Measurements from ENCODE around the gene UCK2. TPM values are rescaled to one million over a fixed set of nuclear protein-coding genes. Genes with fewer than 3 reads are reported as not detected.

UCK2 gene
- total and polyA plus RNA-seq, 10 of the 15 experiments (the other 5 are each of a cell fraction or from before 2014, with no cell fraction given), result 55.3 to 106 (median 84.9) TPM

DNA sequence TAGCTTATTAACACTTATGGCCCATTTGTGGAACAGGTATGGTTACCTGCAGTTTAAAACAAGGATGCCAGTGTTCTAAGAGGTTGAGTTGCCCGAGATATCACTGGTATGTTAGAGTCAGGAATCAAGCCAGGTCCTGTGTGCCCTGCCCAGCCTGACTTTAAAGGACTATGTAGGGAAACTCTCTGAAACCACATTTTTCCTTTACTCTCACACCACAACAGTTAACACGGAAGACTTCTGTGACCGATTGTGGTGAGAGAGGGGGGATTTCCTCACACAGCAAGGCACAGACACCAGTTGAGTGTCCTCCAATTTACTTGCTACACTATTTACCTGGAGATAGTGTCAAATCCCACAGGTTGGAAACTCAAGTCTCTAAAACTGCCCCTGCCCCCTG is 47.8 kb downstream of the UCK2 start (continued):
- TF ChIP-seq MYB (IDR thresholded peaks at IDR 0.05; ENCODE audit: borderline replicate concordance, low read depth, low read length) (no peak), IRF4 (IDR thresholded peaks at IDR 0.05; ENCODE audit: low read depth, low read length) (peak; percentile 44; the same call in 1 of the 2 replicates), SP1 (IDR thresholded peaks at IDR 0.05; ENCODE audit: low read depth, low read length) (no peak), RAD21 (IDR thresholded peaks at IDR 0.05; ENCODE audit: insufficient read depth, low read depth, low read length) (no peak), PML (IDR thresholded peaks at IDR 0.05; ENCODE audit: low read length) (no peak), ZBED1 (IDR thresholded peaks at IDR 0.05; ENCODE audit: borderline replicate concordance) (no peak), JUND (IDR thresholded peaks at IDR 0.05; ENCODE audit: low read depth, low read length) (no peak), DPF2 (IDR thresholded peaks at IDR 0.05) (0 out of 2 replicates have a peak, but pooled peaks have one; percentile 29), BHLHE40 (IDR thresholded peaks at IDR 0.05; ENCODE audit: borderline replicate concordance in 1 of 2, low read depth in 2 of 2, low read length in 1 of 2) (no peak; a peak in 1 of 4 replicates), TARDBP (IDR thresholded peaks at IDR 0.05; ENCODE audit: borderline replicate concordance) (no peak), SPI1 (IDR thresholded peaks at IDR 0.05; ENCODE audit: borderline replicate concordance, insufficient read depth, low read depth, low read length) (no peak), ZNF24 (IDR thresholded peaks at IDR 0.05) (no peak), WRNIP1 (IDR thresholded peaks at IDR 0.05; ENCODE audit: borderline replicate concordance, low read depth, low read length) (no peak), SIX5 (IDR thresholded peaks at IDR 0.05; ENCODE audit: low read depth, low read length, severe bottlenecking) (no peak), GATAD2B (conservative IDR thresholded peaks at IDR 0.05; ENCODE audit: low read depth) (0 out of 2 replicates have a peak, but pooled peaks have one; percentile 46), HDAC2 (IDR thresholded peaks at IDR 0.05) (no peak), NFIC (IDR thresholded peaks at IDR 0.05; ENCODE audit: low read depth, low read length) (peak; percentile 76), FOXM1 (IDR thresholded peaks at IDR 0.05; ENCODE audit: low read depth, low read length) (no peak), NBN (IDR thresholded peaks at IDR 0.05) (no peak)
- TF ChIP-seq, protein P1, sequence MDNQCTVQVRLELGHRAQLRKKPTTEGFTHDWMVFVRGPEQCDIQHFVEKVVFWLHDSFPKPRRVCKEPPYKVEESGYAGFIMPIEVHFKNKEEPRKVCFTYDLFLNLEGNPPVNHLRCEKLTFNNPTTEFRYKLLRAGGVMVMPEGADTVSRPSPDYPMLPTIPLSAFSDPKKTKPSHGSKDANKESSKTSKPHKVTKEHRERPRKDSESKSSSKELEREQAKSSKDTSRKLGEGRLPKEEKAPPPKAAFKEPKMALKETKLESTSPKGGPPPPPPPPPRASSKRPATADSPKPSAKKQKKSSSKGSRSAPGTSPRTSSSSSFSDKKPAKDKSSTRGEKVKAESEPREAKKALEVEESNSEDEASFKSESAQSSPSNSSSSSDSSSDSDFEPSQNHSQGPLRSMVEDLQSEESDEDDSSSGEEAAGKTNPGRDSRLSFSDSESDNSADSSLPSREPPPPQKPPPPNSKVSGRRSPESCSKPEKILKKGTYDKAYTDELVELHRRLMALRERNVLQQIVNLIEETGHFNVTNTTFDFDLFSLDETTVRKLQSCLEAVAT (IDR thresholded peaks at IDR 0.05), result 0 out of 2 replicates have a peak, but pooled peaks have one; percentile 45
- TF ChIP-seq, protein P2, sequence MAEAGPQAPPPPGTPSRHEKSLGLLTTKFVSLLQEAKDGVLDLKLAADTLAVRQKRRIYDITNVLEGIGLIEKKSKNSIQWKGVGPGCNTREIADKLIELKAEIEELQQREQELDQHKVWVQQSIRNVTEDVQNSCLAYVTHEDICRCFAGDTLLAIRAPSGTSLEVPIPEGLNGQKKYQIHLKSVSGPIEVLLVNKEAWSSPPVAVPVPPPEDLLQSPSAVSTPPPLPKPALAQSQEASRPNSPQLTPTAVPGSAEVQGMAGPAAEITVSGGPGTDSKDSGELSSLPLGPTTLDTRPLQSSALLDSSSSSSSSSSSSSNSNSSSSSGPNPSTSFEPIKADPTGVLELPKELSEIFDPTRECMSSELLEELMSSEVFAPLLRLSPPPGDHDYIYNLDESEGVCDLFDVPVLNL (IDR thresholded peaks at IDR 0.05; ENCODE audit: low read depth, low read length), result no peak
- TF ChIP-seq, protein P3, sequence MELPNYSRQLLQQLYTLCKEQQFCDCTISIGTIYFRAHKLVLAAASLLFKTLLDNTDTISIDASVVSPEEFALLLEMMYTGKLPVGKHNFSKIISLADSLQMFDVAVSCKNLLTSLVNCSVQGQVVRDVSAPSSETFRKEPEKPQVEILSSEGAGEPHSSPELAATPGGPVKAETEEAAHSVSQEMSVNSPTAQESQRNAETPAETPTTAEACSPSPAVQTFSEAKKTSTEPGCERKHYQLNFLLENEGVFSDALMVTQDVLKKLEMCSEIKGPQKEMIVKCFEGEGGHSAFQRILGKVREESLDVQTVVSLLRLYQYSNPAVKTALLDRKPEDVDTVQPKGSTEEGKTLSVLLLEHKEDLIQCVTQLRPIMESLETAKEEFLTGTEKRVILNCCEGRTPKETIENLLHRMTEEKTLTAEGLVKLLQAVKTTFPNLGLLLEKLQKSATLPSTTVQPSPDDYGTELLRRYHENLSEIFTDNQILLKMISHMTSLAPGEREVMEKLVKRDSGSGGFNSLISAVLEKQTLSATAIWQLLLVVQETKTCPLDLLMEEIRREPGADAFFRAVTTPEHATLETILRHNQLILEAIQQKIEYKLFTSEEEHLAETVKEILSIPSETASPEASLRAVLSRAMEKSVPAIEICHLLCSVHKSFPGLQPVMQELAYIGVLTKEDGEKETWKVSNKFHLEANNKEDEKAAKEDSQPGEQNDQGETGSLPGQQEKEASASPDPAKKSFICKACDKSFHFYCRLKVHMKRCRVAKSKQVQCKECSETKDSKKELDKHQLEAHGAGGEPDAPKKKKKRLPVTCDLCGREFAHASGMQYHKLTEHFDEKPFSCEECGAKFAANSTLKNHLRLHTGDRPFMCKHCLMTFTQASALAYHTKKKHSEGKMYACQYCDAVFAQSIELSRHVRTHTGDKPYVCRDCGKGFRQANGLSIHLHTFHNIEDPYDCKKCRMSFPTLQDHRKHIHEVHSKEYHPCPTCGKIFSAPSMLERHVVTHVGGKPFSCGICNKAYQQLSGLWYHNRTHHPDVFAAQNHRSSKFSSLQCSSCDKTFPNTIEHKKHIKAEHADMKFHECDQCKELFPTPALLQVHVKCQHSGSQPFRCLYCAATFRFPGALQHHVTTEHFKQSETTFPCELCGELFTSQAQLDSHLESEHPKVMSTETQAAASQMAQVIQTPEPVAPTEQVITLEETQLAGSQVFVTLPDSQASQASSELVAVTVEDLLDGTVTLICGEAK (IDR thresholded peaks at IDR 0.05; ENCODE audit: borderline replicate concordance), result no peak
- TF ChIP-seq, protein P4, sequence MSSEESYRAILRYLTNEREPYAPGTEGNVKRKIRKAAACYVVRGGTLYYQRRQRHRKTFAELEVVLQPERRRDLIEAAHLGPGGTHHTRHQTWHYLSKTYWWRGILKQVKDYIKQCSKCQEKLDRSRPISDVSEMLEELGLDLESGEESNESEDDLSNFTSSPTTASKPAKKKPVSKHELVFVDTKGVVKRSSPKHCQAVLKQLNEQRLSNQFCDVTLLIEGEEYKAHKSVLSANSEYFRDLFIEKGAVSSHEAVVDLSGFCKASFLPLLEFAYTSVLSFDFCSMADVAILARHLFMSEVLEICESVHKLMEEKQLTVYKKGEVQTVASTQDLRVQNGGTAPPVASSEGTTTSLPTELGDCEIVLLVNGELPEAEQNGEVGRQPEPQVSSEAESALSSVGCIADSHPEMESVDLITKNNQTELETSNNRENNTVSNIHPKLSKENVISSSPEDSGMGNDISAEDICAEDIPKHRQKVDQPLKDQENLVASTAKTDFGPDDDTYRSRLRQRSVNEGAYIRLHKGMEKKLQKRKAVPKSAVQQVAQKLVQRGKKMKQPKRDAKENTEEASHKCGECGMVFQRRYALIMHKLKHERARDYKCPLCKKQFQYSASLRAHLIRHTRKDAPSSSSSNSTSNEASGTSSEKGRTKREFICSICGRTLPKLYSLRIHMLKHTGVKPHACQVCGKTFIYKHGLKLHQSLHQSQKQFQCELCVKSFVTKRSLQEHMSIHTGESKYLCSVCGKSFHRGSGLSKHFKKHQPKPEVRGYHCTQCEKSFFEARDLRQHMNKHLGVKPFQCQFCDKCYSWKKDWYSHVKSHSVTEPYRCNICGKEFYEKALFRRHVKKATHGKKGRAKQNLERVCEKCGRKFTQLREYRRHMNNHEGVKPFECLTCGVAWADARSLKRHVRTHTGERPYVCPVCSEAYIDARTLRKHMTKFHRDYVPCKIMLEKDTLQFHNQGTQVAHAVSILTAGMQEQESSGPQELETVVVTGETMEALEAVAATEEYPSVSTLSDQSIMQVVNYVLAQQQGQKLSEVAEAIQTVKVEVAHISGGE (CRISPR knock-in tag; IDR thresholded peaks at IDR 0.05), result no peak
